Brain microvascular endothelial cell (primary cell): ENCODE data around the gene TYRP1.

Source experiments
- DNase-seq: peaks from one replicate; pipeline ENCODE4 v3.0.0-alpha.2; 2020
- H3K27ac ChIP-seq: fragments of 250-450 bp; sonication (Bioruptor Pico); 2 replicates; pipeline ENCODE4 v1.5.1; 2020; ENCODE audit warnings: mild to moderate bottlenecking, moderate library complexity
- H3K27me3 ChIP-seq: fragments of 250-450 bp; sonication (Bioruptor Pico); replicated peaks from 2 replicates; pipeline ENCODE4 v1.5.1; 2020; ENCODE audit warnings: mild to moderate bottlenecking
- H3K36me3 ChIP-seq: fragments of 250-450 bp; sonication (Bioruptor Pico); replicated peaks from 2 replicates; pipeline ENCODE4 v1.5.1; 2020; ENCODE audit warnings: mild to moderate bottlenecking
- H3K4me3 ChIP-seq: 2 replicates; pipeline ENCODE4 v1.5.1; 2011; ENCODE audit warnings: low read depth, mild to moderate bottlenecking, control low read depth, low read length, moderate library complexity
- in situ Hi-C: cut with HindIII; loops from 2 replicates; pipeline ENCODE4 v1.10.0; 2017; ENCODE audit warnings: low sequenced_read_pairs, low pct_ligation_motif_present
- TF ChIP-seq, protein P1 (sequence below): IDR thresholded peaks from 2 replicates; pipeline ENCODE4 v1.5.1; 2011; ENCODE audit warnings: low read depth, mild to moderate bottlenecking, moderate library complexity, low read length, control low read depth, inconsistent platforms; ENCODE audit errors: missing control alignments

The TYRP1 gene

DNA sequence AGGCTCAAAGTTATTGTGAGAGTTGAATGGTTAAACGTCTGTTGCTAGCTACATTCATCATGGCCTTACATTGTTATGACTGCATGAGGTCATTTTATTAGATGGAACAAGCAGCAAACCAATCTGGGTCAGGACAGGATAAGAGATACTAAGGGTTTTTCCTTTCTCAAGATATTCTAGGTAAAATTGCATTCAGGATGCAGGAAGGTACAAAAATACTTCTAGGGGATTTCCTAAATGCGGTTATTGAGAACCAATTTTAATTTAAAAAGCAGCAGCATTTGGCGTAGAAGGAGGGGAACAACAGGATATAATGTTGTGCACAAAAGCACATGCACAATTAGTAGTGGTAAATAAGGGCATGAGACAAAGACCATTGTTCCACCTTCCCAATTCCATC, 42.5 kb downstream of the TYRP1 start:
- DNase-seq, result no peak
- Histone ChIP-seq H3K27me3 (no peaks in the 10 kb centered on the region), H3K4me3 (no peak overlapping the region), H3K27ac (no peak overlapping the region), H3K36me3 (no peaks in the 10 kb centered on the region)
- TF ChIP-seq, protein P1, sequence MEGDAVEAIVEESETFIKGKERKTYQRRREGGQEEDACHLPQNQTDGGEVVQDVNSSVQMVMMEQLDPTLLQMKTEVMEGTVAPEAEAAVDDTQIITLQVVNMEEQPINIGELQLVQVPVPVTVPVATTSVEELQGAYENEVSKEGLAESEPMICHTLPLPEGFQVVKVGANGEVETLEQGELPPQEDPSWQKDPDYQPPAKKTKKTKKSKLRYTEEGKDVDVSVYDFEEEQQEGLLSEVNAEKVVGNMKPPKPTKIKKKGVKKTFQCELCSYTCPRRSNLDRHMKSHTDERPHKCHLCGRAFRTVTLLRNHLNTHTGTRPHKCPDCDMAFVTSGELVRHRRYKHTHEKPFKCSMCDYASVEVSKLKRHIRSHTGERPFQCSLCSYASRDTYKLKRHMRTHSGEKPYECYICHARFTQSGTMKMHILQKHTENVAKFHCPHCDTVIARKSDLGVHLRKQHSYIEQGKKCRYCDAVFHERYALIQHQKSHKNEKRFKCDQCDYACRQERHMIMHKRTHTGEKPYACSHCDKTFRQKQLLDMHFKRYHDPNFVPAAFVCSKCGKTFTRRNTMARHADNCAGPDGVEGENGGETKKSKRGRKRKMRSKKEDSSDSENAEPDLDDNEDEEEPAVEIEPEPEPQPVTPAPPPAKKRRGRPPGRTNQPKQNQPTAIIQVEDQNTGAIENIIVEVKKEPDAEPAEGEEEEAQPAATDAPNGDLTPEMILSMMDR, result no peak
- in situ Hi-C loops, result no loop called here

DNA sequence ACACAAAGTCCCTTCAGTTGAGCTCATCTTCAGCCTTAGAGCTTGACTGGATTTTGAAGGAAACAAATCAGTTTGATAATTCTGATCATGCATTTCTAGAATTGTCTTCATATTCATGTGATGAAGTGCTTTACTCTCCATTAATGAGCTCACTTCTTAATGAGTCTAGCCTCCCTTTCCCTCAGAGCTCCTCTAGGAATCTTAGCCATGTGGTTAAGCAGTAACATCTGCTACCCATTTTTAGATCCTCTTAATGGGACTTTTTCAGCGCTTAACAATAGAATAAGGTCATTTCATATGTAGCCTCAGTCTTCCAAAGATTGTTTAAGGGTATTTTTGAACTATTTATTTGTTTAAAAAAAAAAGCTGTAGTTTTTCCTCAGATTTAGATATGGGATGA, 44.7 kb downstream of the TYRP1 start:
- Histone ChIP-seq H3K36me3 (no peaks in the 10 kb centered on the region), H3K27ac (no peak overlapping the region), H3K4me3 (no peak overlapping the region), H3K27me3 (no peaks in the 10 kb centered on the region)
- in situ Hi-C loops, result no loop called here
- DNase-seq, result no peak
- TF ChIP-seq, protein P1, result no peak

DNA sequence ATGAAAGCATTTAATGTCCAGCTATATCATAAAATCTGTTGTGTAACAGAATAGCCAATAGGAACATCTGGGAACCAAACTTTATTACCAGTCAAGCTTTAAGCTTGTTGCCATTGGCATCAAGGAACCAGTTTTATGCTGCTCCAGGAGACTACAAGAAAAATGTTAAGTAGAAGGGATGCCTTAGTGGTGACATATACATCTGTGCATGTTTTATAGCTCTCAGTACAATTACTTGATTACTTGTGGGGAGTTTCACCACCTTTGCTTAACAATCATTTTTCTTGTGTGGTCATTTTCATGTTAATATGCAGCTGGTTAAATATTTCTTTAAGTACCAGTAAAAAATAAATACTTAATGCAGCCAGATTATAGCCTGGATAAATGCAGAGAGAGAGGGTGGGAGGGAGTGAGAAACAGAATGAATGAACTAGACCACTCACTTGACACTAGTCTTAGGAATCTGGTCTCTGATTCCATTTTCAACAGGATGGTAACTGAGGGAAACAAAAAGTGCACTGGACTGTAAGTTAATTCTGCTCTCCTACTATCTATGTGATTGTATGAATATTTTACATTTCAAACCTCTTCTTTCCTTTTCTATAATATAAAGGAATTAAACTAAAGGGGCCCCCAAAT, 45.9 kb downstream of the TYRP1 start:
- no peaks in the 10 kb centered on the region for H3K27me3 ChIP-seq
- no peak overlapping the region for H3K27ac ChIP-seq
- H3K36me3 ChIP-seq, result no peaks in the 10 kb centered on the region
- DNase-seq, result no peak
- in situ Hi-C loops, result no loop called here
- no peak overlapping the region for H3K4me3 ChIP-seq
- TF ChIP-seq, protein P1, result no peak

DNA sequence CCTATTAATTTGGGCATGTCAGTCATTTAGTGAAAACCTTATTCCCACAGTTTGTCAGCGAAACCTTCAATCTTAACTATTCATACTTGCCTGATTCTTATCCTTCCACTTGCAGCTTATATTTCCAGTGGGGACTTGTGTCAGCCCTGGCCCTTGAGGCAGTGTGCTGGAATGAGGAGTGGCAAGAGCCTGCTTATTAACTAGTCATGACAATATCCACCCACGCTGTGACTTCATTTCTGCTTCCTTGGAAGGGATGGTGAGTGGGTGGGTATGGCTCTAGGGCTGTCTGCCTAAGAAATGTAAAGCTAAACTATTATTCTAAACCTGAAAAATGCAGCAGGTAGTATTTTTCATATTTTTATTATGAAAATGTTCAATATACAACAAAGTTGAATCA, 47.7 kb downstream of the TYRP1 start:
- H3K36me3 ChIP-seq, result no peaks in the 10 kb centered on the region
- H3K27me3 ChIP-seq, result no peaks in the 10 kb centered on the region
- no peak overlapping the region for H3K27ac ChIP-seq
- TF ChIP-seq, protein P1, result no peak
- peak; percentile 12 for DNase-seq
- H3K4me3 ChIP-seq, result no peak overlapping the region
- in situ Hi-C loops, result no loop called here

DNA sequence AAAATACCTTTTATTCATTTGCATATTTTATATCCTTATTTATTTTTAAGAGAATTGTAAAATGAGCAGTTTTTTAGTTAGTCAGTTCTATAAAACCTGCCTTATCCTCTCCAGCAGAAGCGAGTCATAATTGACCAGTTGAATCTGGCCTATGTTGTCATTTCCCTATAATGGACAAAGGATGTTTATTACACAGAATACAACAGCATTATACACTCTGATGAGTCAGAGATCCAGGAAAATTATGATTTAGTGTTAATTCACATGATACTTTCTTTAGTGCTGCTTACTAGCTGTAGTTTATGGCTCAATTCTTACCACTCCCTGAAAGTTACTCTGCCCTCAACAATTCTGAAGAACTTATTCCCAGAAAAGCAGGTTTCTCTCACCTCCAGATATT, 54.8 kb downstream of the TYRP1 start:
- in situ Hi-C loops, result no loop called here
- TF ChIP-seq, protein P1, result no peak
- Histone ChIP-seq H3K27ac (no peak overlapping the region), H3K27me3 (no peaks in the 10 kb centered on the region), H3K4me3 (no peak overlapping the region), H3K36me3 (no peaks in the 10 kb centered on the region)
- peak; percentile 31 for DNase-seq

DNA sequence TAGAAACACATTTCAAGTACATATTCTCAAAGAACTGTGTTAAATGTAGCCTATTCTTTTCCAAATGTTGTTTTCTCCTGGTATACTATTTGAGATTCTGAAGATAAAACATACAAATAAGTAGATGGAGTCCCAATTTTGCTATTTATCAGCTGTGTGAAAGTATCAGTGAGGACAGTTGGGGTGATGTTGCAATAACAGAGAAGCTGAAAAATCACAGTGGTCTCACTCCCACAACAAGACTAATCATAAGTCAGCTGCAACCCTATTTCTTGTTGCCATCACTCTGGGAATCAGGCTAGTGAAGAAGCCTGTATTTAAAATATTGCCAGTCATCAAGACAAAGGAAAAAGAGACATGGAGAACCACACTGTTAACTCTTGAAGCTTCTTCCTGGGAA, 55.8 kb downstream of the TYRP1 start:
- in situ Hi-C loops, result no loop called here
- TF ChIP-seq, protein P1, result no peak
- H3K4me3 ChIP-seq, result no peak overlapping the region
- no peaks in the 10 kb centered on the region for H3K36me3 ChIP-seq
- DNase-seq, result no peak
- no peaks in the 10 kb centered on the region for H3K27me3 ChIP-seq
- H3K27ac ChIP-seq, result no peak overlapping the region
